Activated CD8-positive, alpha-beta memory T cell treated with anti-CD3 and anti-CD28 coated beads for 24 hours (primary cell): ENCODE results near the gene F2RL3.
"Not testable (repeated sequence)": the region's sequence is repeated elsewhere in the genome, so short reads cannot be mapped to it uniquely, and the experiment has no call there.

Source experiments
- DNase-seq: peaks from one replicate; pipeline ENCODE4 v3.0.0-alpha.2; 2020

Gene F2RL3

DNA sequence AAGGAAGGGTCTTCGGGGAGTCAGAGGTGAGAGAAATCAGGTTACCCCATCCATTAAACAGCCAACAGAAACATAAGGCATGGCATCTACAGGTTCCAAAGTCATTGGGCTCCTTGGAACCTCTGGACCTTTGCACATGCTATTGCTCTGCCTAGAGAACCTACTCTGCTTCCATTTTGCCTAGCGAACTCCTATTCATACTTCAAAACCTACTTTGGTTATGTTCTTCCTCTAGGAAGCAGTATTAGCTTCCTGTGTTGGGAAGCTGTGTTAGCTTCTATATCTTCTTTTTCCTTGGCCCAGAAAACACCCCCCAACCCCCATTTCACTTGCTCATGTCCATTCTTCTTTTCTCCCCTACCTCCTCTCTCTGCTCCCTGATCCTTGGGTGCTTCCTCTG is 39.6 kb downstream of the F2RL3 start:
- DNase-seq: no peak

DNA sequence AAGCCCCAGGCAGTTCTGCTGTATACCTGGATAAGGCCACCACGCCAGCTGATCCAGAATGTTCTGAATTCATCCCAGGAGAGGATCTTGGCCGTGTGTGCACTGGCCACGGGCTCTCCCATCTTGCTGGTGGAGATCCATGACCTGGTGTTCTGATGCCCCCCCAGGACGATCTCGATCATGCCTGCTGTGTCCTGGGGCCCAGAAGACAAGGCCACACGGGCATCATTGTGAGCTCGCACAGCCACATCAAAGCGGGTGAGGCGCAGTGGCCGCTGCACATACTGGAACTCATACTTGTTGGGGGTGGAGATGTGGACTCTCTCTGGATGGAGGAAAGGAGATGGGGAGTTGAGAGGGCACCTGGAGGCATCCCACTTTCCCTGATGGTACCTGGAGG is 40.1 kb downstream of the F2RL3 start:
- no peak for DNase-seq

DNA sequence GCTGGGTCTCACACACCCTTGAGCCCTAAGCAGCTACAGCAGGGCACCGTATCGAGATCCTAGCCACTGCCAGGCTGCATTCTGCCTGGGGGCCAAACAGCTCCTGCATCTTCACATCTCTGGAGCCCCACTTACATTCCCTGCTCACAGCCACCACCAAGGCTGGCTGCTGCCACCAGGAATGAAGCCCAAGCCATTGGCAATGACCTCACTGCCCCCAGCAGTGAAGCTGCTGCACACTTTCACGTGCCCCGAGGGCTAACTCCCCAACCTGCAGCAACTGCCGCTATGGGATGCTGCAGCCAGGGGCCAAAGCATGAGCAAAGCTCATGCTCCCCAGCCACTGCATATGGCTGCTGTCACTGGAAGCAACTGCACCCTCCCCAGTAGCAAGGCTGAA is 42.0 kb downstream of the F2RL3 start:
- DNase-seq: no peak

DNA sequence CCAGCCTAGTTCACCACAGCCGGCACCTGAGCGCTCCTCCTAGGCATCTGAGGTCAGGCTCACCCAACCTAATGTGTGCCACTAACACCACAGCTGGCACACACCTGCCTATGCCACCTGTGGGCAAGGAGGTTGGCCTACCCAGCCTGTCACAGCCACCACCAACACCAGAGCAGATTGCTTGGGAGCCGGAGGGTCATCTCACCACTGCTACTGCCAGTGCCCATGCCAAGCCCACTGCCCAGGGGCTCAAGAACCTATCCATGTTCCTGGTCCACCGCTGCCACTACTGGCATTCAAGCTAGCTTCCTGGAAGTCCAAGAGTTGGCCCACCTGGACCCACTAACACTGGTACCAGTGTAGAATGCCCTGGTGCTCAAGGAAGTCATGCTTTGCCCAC is 42.5 kb downstream of the F2RL3 start:
- no peak for DNase-seq

DNA sequence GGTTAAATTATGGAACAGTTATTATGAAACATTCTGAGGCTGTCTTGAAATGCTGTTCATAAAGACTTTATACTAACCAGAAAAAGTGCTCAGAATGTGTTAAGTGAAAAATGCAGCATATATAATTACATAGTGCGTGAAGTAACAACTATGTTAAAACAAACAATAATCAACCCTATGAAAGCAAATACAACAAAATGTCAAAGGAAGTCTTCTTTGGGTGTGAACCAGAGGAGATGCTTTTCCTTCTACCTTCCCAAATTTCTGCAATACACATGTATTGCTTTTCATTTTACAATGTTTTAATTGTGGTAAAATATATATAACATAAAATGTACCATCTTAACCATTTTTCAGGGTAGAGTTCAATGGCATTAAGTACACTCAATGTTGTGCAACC is 45.7 kb downstream of the F2RL3 start:
- no peak for DNase-seq

DNA sequence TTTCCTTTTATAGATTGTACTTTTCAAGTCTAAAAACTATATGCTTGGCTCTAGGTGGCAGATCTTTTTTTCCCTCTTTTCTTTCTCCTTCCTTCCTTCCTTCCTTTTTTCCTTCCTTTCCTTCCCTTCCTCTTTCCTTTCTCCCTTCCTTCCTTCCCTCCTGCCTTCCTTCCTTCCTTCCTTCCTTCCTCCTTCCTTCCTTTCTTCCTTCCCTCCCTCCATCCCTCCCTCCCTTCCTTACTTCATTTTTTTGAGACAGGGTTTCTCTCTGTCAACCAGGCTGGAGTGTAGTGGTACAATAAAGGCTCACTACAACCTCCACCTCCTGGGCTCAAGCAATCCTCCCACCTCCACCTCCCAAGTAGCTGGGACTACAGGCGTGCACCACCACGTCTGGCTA is 48.1 kb downstream of the F2RL3 start:
- no peak for DNase-seq

DNA sequence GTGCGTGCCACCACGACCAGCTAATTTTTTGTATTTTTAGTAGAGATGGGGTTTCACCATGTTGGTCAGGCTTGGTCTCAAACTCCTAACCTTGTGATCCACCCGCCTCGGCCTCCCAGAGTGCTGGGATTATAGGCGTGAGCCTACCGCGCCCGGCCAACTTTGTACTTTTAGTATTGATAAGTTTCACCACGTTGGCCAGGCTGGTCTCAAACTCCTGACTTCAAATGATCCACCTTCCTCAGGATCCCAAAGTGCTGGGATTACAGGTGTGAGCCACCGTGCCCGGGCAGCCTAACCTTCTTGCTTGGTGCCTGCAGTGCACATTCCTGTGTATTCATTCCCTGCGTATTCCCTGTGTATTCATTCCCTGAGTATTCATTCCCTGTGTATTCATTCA is 49.0 kb downstream of the F2RL3 start:
- not testable (repeated sequence) for DNase-seq

DNA sequence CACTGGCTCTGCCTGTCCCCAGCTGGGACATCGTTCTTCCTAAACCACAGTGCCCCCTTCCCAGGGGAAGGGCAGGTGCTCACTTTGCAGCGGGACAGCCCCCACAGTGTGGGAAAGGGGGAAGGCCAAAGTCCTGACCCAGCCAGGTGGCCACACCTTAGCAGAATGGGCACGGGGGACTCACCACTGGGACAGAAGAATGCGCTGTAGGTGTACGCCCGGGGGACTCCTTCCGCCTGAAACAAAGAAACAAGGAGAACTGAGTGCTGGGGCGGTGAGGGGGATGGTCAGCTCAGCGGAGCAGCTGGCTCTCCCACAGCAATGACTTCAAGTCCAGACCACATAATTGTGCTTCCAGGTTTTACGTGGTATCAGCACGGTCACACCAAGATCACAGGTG is 49.4 kb downstream of the F2RL3 start:
- no peak for DNase-seq

DNA sequence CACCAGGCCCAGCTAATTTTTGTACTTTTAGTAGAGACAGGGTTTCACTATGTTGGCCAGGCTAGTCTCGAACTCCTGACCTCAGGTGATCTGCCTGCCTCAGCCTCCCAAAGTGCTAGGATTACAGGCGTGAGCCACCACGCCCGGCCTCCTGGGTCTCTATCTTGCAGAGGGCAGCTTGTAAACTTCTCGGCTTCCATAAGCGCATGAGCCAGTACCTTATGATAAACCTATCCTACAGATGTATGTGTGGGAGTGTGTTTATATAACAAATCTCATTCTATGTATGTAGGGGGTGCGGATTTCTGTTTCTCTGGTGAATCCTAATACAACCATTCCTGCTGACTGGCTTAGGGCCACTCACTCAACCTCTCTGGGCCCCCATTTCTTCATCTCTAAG is 51.3 kb downstream of the F2RL3 start:
- DNase-seq: not testable (repeated sequence)

DNA sequence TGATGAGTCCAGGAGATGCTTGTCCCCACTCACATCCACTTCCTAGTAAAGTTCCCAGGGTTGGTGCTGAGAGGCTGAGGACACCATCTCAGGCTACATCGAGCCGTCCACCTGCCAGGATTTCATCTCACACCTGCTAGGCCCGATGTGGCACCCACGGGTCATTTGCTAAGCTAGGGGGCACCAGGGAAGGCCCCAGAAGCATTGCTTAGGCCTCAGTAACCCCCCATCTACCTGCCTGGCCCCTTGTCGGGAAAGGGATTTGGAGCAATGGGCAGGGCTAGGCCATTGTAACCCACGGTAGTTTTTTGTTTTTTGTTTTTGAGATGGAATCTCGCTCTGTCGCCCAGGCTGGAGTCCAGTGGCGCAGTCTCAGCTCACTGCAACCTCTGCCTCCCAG is 51.8 kb downstream of the F2RL3 start:
- DNase-seq: no peak
